ENCODE measurements around the gene ANO7.

The ANO7 gene

GRCh38 chr2:241274127-241274526 lies 85.7 kb downstream of the ANO7 start:
- DNase-seq = no peak
